ENCODE data around the gene IL1A.

The IL1A gene

DNA sequence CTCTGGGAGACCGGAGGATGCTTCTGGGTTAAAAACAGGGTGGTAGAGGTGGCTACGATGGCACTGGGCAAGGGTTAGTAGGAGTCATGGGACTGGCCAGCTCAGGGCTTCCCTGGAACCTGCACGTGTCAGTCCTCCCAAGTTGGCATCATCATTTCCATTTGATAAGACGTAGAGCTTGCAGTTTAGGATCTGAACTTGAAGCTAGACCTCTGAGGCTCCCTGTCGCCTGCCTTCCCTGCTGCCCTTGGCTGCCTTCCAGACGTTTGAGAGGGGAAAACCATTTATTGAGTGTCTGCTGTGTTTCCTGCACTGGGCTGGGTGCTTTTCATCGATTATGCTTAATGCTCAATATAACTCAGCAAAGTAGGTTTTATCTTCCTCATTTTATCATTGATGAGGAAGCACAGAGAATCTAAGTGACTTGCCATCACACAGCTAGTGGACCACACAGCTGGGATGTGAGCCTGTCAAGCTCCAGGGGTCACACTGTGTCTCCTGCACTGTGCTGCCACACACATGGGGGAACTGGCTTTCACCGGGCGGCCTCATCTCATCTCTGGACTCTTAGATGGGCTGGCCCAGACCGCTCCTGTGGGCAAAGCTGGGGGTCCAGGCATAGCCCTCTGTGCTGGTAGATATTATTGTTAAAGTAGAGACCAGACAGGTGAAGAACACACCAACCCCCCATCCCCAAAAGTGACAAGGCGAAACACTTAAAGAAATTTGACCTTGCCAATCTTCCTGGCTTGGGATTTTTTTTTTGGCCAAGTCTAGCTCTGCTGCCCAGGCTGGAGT lies 55.7 kb downstream of the IL1A start:
- no peak overlapping the region for H2AFZ ChIP-seq (ENCODE audit: low read depth, low read length)
- H3K9me3 ChIP-seq (ENCODE audit: insufficient read depth, low read length, severe bottlenecking) = no peaks in the 10 kb centered on the region
- ATAC-seq (ENCODE audit: insufficient read depth, low read depth) = no peak
- H3K27ac ChIP-seq (ENCODE audit: low read length) = no peak overlapping the region
- no peaks in the 10 kb centered on the region for H4K20me1 ChIP-seq (ENCODE audit: insufficient read depth, low read length)
- peaks cover 8% of the 10 kb centered on the region for H3K4me1 ChIP-seq (ENCODE audit: insufficient read depth, low read length)
- no peaks in the 10 kb centered on the region for H3K79me2 ChIP-seq (ENCODE audit: insufficient read depth, low read length)
- no peak for DNase-seq
- H3K9ac ChIP-seq (ENCODE audit: low read depth, low read length) = no peak overlapping the region
- no peak for TF ChIP-seq EZH2 (IDR thresholded peaks at IDR 0.05; ENCODE audit: borderline replicate concordance, low read depth, low read length, severe bottlenecking)
- TF ChIP-seq, protein P1, sequence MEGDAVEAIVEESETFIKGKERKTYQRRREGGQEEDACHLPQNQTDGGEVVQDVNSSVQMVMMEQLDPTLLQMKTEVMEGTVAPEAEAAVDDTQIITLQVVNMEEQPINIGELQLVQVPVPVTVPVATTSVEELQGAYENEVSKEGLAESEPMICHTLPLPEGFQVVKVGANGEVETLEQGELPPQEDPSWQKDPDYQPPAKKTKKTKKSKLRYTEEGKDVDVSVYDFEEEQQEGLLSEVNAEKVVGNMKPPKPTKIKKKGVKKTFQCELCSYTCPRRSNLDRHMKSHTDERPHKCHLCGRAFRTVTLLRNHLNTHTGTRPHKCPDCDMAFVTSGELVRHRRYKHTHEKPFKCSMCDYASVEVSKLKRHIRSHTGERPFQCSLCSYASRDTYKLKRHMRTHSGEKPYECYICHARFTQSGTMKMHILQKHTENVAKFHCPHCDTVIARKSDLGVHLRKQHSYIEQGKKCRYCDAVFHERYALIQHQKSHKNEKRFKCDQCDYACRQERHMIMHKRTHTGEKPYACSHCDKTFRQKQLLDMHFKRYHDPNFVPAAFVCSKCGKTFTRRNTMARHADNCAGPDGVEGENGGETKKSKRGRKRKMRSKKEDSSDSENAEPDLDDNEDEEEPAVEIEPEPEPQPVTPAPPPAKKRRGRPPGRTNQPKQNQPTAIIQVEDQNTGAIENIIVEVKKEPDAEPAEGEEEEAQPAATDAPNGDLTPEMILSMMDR (IDR thresholded peaks at IDR 0.05; ENCODE audit: borderline replicate concordance, extremely low read depth, low read length, poor library complexity, severe bottlenecking) = no peak
- no peak overlapping the region for H3K4me2 ChIP-seq (ENCODE audit: insufficient read depth, low read length)
- H3K4me3 ChIP-seq (ENCODE audit: low read depth in 1 of 2, low read length in 2 of 2) = no peak overlapping the region
- H3K27me3 ChIP-seq (ENCODE audit: insufficient read depth, low read length, poor library complexity) = no peaks in the 10 kb centered on the region
- H3K36me3 ChIP-seq (ENCODE audit: insufficient read depth, low read length) = no peaks in the 10 kb centered on the region

DNA sequence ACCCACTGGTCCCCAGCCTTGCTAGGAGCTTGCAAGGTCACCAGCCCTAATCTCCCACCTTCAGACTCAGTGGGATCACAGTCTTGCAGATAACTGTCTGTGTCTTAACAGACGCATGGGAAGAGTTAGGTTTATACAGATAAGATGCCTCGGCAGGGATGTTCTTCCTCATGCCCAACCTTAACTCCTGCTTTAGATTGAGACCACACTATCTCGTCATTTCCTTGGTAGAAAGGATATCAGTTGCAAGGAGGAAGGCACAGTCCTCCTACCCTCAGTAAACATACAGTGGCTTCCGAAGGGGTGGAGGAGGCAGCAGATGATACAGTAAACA lies 56.3 kb downstream of the IL1A start:
- H3K9me3 ChIP-seq (ENCODE audit: insufficient read depth, low read length, severe bottlenecking) = no peaks in the 10 kb centered on the region

DNA sequence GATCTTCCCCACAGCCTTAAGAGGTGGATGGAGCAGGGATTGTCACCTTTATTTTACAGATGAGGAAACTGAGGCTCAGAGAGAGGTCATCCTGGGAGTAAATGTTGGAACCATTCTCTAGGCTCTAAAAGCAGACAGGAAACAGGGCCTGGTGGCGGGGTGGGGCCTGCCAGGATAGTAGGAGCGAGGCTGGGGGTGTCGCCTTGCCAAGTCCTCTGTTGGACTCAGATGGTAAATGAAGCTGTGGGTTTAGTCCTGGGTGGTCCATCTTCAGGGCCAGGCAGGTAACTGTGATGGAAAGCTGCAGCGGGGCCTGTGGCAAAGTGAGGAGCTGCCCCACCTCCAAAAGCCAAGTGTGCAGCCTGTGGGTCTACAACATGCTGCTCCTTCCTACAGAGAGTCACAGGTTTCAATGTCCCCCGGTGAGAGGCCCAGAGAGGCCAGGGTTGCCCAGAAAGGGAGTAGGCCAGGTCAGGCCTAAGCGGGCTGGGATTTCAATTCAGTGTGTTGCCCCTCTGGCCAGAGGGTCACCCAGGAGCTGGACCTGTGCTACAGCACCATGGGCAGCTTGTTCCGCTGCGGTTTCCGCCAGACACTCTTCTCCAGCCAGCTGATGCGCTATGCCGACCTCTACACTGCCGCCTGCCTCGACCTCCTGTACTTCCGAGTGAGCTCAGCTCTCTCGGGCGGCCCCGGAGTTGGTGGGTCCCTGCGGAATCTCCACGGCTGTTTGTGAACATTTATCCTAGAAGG lies 56.8 kb downstream of the IL1A start:
- no peaks in the 10 kb centered on the region for H3K9me3 ChIP-seq (ENCODE audit: insufficient read depth, low read length, severe bottlenecking)
- H3K27ac ChIP-seq (ENCODE audit: low read length) = no peak overlapping the region
- no peaks in the 10 kb centered on the region for H3K36me3 ChIP-seq (ENCODE audit: insufficient read depth, low read length)
- no peak overlapping the region for H3K4me2 ChIP-seq (ENCODE audit: insufficient read depth, low read length)
- H3K79me2 ChIP-seq (ENCODE audit: insufficient read depth, low read length) = no peaks in the 10 kb centered on the region
- ATAC-seq (ENCODE audit: insufficient read depth, low read depth) (no peak), DNase-seq (no peak)
- no peak overlapping the region for H2AFZ ChIP-seq (ENCODE audit: low read depth, low read length)
- no peaks in the 10 kb centered on the region for H4K20me1 ChIP-seq (ENCODE audit: insufficient read depth, low read length)
- peaks cover 8% of the 10 kb centered on the region for H3K4me1 ChIP-seq (ENCODE audit: insufficient read depth, low read length)
- H3K27me3 ChIP-seq (ENCODE audit: insufficient read depth, low read length, poor library complexity) = no peaks in the 10 kb centered on the region
- H3K4me3 ChIP-seq (ENCODE audit: low read depth in 1 of 2, low read length in 2 of 2) = no peak overlapping the region
- no peak overlapping the region for H3K9ac ChIP-seq (ENCODE audit: low read depth, low read length)
- TF ChIP-seq, protein P1 (IDR thresholded peaks at IDR 0.05; ENCODE audit: borderline replicate concordance, extremely low read depth, low read length, poor library complexity, severe bottlenecking) = no peak
- no peak for TF ChIP-seq EZH2 (IDR thresholded peaks at IDR 0.05; ENCODE audit: borderline replicate concordance, low read depth, low read length, severe bottlenecking)

More for the DNA sequence above, 56.3 kb downstream of the IL1A start:
- Histone ChIP-seq H2AFZ (ENCODE audit: low read depth, low read length) (no peak overlapping the region), H3K27ac (ENCODE audit: low read length) (no peak overlapping the region), H3K4me2 (ENCODE audit: insufficient read depth, low read length) (no peak overlapping the region), H3K4me1 (ENCODE audit: insufficient read depth, low read length) (peaks cover 8% of the 10 kb centered on the region), H3K27me3 (ENCODE audit: insufficient read depth, low read length, poor library complexity) (no peaks in the 10 kb centered on the region), H3K36me3 (ENCODE audit: insufficient read depth, low read length) (no peaks in the 10 kb centered on the region), H3K9ac (ENCODE audit: low read depth, low read length) (no peak overlapping the region), H3K79me2 (ENCODE audit: insufficient read depth, low read length) (no peaks in the 10 kb centered on the region), H3K4me3 (ENCODE audit: low read depth in 1 of 2, low read length in 2 of 2) (no peak overlapping the region), H4K20me1 (ENCODE audit: insufficient read depth, low read length) (no peaks in the 10 kb centered on the region)
- TF ChIP-seq EZH2 (IDR thresholded peaks at IDR 0.05; ENCODE audit: borderline replicate concordance, low read depth, low read length, severe bottlenecking) = no peak
- TF ChIP-seq, protein P1 (IDR thresholded peaks at IDR 0.05; ENCODE audit: borderline replicate concordance, extremely low read depth, low read length, poor library complexity, severe bottlenecking) = no peak
- ATAC-seq (ENCODE audit: insufficient read depth, low read depth) = no peak
- DNase-seq = no peak

All from DND-41 (cell line).